Parathyroid adenoma (tissue), 2 donors: Measurements from ENCODE around the gene CTNNB1.

Source experiments
- H2AFZ ChIP-seq: fragments of 300-600 bp; sonication (generic); one replicate; pipeline ENCODE4 v1.7.0; 2017; ENCODE audit warnings: antibody characterized with exemption, mild to moderate bottlenecking
- H3K27ac ChIP-seq: fragments of 300-600 bp; sonication (generic); one replicate; pipeline ENCODE4 v1.7.0; 2017
- H3K27me3 ChIP-seq: fragments of 300-600 bp; sonication (generic); one replicate; pipeline ENCODE4 v1.7.0; 2017; ENCODE audit warnings: low read length; ENCODE audit not compliant: control insufficient read depth, insufficient read depth
- H3K36me3 ChIP-seq: fragments of 300-600 bp; sonication (generic); one replicate; pipeline ENCODE4 v1.7.0; 2017; ENCODE audit warnings: low read length; ENCODE audit not compliant: control insufficient read depth, insufficient read depth
- H3K4me1 ChIP-seq: fragments of 300-600 bp; sonication (generic); one replicate; pipeline ENCODE4 v1.7.0; 2017; ENCODE audit warnings: control low read depth
- H3K4me2 ChIP-seq: fragments of 300-600 bp; sonication (generic); one replicate; pipeline ENCODE4 v1.7.0; 2017; ENCODE audit warnings: low read length
- H3K4me3 ChIP-seq: fragments of 300-600 bp; sonication (generic); one replicate; pipeline ENCODE4 v1.7.0; 2017; ENCODE audit warnings: low read depth, low read length
- H3K79me2 ChIP-seq: fragments of 300-600 bp; sonication (generic); one replicate; pipeline ENCODE4 v1.7.0; 2017; ENCODE audit warnings: control low read depth
- H3K9ac ChIP-seq: fragments of 300-600 bp; sonication (generic); one replicate; pipeline ENCODE4 v1.7.0; 2017; ENCODE audit warnings: mild to moderate bottlenecking
- H3K9me3 ChIP-seq: fragments of 300-600 bp; sonication (generic); one replicate; pipeline ENCODE4 v1.7.0; 2017; ENCODE audit warnings: low read length; ENCODE audit not compliant: control insufficient read depth
- TF ChIP-seq, protein P1 (sequence below): fragments of 300-600 bp; sonication (generic); IDR thresholded peaks from one replicate; pipeline ENCODE4 v1.7.0; 2017; ENCODE audit warnings: antibody characterized with exemption, mild to moderate bottlenecking
- donor health status: primary hyperparathyroidism.

CTNNB1 gene

DNA sequence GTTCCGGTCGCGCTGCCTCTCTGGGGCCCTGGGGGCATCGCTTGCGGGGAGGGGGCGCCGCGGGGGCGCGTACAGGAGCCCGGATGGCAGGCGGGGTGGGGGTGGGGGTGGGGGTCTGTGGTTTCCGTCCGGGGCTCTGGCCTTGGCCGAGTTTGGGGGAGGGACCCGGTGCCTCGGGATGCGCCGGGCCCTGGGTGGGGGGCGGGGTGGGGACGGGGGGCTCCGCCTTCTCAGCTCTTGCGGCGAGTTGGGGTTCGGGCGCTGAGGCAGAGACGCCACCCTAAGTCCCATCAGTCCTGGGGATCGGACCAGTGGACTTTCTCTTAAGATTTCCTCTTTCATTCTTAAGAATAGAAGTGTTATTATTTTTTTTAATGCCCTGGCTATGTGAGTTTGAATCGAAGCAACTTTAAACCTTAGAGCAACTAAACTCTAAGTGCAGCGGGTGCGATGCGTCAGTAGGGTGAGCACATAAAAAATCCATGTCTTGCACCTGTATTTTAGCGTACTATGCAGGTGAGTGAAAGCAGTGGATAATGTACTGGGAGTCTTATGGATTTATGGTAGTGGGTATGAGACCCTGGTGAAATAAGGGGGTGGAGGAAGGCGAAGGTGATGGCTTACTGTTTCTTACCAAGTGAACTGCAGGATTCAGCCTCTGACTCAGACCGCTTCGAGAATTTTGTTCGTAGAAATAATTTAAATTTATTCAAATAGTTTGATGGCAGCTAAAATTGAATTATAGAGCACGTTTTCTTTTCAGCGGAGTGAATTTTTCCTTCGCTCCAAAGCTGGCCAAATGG, 762 bp downstream of the CTNNB1 start:
- Histone ChIP-seq H2AFZ (peak overlapping the region; percentile 56), H3K27me3 (no peaks in the 10 kb centered on the region), H3K9me3 (no peaks in the 10 kb centered on the region), H3K36me3 (no peaks in the 10 kb centered on the region), H3K4me1 (peaks cover 15% of the 10 kb centered on the region), H3K4me2 (peak overlapping the region; percentile 84), H3K4me3 (peak overlapping the region; percentile 89), H3K27ac (peak overlapping the region; percentile 93), H3K9ac (no peak overlapping the region), H3K79me2 (peaks cover 39% of the 10 kb centered on the region)
- TF ChIP-seq, protein P1, sequence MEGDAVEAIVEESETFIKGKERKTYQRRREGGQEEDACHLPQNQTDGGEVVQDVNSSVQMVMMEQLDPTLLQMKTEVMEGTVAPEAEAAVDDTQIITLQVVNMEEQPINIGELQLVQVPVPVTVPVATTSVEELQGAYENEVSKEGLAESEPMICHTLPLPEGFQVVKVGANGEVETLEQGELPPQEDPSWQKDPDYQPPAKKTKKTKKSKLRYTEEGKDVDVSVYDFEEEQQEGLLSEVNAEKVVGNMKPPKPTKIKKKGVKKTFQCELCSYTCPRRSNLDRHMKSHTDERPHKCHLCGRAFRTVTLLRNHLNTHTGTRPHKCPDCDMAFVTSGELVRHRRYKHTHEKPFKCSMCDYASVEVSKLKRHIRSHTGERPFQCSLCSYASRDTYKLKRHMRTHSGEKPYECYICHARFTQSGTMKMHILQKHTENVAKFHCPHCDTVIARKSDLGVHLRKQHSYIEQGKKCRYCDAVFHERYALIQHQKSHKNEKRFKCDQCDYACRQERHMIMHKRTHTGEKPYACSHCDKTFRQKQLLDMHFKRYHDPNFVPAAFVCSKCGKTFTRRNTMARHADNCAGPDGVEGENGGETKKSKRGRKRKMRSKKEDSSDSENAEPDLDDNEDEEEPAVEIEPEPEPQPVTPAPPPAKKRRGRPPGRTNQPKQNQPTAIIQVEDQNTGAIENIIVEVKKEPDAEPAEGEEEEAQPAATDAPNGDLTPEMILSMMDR, result no peak

DNA sequence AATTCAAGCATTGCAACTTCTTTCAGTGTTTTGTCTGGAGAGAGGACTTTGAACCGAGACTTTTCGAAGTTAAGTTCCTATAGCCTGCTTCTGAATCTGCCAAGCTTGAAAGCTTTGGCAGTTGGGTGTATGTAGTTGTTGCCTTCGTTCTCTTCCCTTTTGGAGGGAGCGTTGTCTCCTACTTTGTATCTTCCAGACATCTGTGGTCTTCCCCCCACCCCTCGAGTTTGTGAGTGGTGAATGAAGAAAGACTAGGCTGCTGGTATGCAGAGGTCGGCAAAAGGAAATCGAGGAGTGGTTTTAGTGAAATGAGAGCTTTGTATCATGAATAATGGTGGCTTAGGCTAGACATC, 1.3 kb downstream of the CTNNB1 start:
- peak overlapping the region; percentile 84 for H3K4me2 ChIP-seq
- no peak overlapping the region for H2AFZ ChIP-seq
- peak overlapping the region; percentile 72 for H3K27ac ChIP-seq
- H3K27me3 ChIP-seq, result no peaks in the 10 kb centered on the region
- H3K36me3 ChIP-seq, result no peaks in the 10 kb centered on the region
- peaks cover 19% of the 10 kb centered on the region for H3K4me1 ChIP-seq
- no peak overlapping the region for H3K9ac ChIP-seq
- peak overlapping the region; percentile 85 for H3K4me3 ChIP-seq
- H3K79me2 ChIP-seq, result peaks cover 45% of the 10 kb centered on the region
- no peaks in the 10 kb centered on the region for H3K9me3 ChIP-seq
- TF ChIP-seq, protein P1, result no peak

- no peak overlapping the region for H3K9ac ChIP-seq
- peak overlapping the region; percentile 85 for H3K4me3 ChIP-seq
- TF ChIP-seq, protein P1, result no peak
- peaks cover 56% of the 10 kb centered on the region for H3K79me2 ChIP-seq
- peaks cover 32% of the 10 kb centered on the region for H3K4me1 ChIP-seq
- H3K27ac ChIP-seq, result no peak overlapping the region
- H3K27me3 ChIP-seq, result no peaks in the 10 kb centered on the region
- H2AFZ ChIP-seq, result no peak overlapping the region
- H3K4me2 ChIP-seq, result peak overlapping the region; percentile 84
- H3K9me3 ChIP-seq, result no peaks in the 10 kb centered on the region
- no peaks in the 10 kb centered on the region for H3K36me3 ChIP-seq
Measured at GRCh38 chr3:41202075-41202833, 2.9 kb downstream of the CTNNB1 start.

GRCh38 chr3:41202834-41203345, 3.6 kb downstream of the CTNNB1 start:
- no peak overlapping the region for H3K9ac ChIP-seq
- H3K79me2 ChIP-seq, result peaks cover 62% of the 10 kb centered on the region
- no peaks in the 10 kb centered on the region for H3K9me3 ChIP-seq
- H3K4me2 ChIP-seq, result peak overlapping the region; percentile 84
- peak overlapping the region; percentile 85 for H3K4me3 ChIP-seq
- no peak overlapping the region for H2AFZ ChIP-seq
- TF ChIP-seq, protein P1, result peak; percentile 43
- H3K36me3 ChIP-seq, result no peaks in the 10 kb centered on the region
- peaks cover 39% of the 10 kb centered on the region for H3K4me1 ChIP-seq
- no peak overlapping the region for H3K27ac ChIP-seq
- H3K27me3 ChIP-seq, result no peaks in the 10 kb centered on the region
